ENCODE data around the gene QKI.

QKI gene

DNA sequence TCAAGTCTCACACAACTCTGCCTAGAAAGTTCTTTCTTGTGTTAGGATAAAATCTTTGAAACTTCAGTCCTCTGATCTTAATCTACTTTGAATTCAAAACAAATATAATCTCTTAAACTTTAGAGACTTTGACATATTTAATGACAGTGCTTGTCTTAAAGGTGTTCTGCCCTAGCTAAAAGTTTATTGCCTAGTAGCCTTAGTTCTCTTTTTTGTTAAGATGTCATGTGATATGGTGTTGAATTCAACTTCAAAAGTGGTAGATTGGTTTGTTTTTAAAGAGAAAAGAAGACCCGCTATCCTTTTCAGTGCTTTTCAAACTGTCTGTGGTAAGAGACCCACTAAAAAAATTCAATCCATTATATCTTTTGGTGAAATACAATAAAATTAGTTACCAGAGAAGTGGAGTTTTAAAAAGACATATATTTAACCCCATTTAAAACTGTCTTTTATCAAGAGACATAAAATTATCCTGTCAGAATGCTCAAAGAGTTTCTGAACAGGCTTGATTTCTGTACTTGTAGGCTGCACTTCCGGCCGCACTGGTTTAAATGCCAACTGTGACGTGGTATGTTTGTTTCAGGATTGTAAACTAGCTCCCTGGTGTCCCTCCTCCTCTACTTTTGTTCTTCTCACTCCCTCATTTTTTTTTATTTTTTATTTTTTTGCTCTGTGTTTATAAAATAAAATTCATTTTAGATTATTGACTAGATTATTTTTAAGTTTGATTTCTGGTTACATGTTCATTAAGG lies 76.5 kb downstream of the QKI start:
- FAIRE-seq, result no peak

GRCh38 chr6:163491737-163492300 lies 77.3 kb downstream of the QKI start:
- FAIRE-seq, result no peak

DNA sequence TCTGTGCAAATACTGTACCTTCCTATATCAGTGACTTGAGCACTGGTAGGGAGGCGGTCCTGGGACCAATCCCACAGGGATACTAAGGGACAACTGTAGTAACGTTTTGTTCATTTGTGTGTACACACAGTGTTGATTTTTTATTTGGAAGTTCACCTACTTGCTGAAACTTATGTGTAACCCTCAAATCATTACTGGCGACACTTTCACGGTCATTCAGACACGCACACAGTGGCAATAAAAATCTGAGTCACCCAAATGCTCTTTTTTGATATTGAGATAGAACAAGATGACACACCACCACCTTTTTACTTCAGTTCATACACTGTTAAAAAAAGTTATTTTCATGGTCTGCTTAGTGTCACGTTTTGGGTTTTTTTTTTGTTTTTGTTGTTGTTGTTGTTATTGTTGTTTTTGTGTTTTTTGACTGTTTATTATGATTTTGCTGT lies 79.8 kb downstream of the QKI start:
- FAIRE-seq, result no peak

DNA sequence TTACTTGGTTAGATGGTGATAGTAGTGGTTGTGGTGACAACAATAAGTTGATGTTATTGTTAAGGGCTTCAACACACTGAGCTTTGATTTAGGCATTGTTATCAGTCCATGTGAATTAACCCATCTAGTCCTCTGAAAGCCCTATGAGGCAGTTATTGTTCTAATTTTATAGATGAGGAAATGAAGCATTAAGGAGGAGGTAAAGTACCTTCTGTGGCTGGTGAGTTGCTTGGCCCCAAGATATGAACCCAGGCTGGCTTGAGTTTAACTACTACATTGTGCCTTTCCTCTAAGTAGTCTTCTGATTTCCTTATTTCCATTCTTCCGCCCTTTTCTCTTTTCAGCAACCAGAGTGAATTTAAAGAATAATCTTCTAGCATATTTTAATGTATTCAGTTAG lies 81.7 kb downstream of the QKI start:
- no peak for FAIRE-seq

GRCh38 chr6:163500105-163500504 lies 85.6 kb downstream of the QKI start:
- FAIRE-seq, result no peak

- no peak for FAIRE-seq
These were observed 86.5 kb downstream of the QKI start for GRCh38 chr6:163501026-163501425.

DNA sequence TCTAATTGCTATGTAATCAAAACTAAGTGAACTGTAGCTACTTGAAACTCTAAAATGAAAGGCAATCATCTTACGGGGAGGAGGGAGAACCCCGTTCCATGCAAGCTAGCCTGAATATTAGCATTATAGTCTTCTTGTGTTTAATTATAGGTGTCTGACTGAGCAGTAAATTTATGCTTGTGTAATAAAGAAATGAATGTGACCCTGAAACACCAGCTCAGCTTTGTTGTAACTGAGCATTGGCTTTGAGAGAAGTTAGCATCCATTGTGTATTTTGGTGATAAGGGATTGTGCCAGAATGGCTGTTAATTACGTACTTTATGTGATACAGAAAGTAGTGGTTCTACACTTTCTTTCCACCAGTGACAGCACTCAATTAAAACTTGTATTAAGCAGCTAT lies 86.9 kb downstream of the QKI start:
- no peak for FAIRE-seq

- no peak for FAIRE-seq
These were observed 90.6 kb downstream of the QKI start for GRCh38 chr6:163504984-163505640.

DNA sequence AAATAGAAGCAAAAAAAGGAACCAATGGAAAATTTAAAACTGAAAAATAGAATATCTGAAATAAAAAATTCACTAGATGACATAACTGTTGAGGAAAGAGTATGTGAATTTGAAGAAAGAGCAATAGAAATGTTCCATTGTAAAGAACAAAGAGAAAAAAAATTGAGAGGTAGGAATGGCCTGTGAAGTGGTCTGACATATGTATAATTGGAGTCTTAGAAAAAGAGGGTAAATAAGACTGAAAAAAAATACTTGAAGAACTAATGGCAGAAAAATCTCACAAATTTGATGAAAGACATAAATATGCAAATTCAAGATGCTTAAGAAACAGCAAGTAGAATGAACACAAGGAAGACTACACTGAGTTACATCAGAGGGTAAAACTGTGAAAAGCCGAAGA lies 93.4 kb downstream of the QKI start:
- no peak for FAIRE-seq

GRCh38 chr6:163513003-163513402 lies 98.5 kb downstream of the QKI start:
- no peak for FAIRE-seq

GRCh38 chr6:163513570-163514166 lies 99.2 kb downstream of the QKI start:
- FAIRE-seq, result no peak

- no peak for FAIRE-seq
These were observed 102.4 kb downstream of the QKI start for GRCh38 chr6:163516908-163517307.

DNA sequence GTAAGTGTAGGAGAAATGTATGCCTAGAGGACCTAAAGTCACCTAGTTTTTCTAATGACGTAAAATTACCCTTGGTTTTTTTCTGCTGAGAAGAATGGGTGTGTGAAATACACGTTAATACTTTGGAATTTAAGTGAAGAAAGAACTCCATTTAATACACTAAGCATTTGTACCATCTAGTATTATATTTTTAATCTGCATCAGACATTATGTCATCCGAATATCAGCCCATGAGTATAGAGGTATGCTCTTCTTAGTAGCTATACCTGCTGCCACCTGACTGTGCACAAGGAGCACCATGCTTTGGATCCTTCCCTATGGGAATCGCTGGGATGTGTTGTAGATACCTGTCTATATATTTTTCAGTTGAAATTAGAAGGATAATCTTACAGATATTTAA lies 106.4 kb downstream of the QKI start:
- no peak for FAIRE-seq

- FAIRE-seq, result no peak
These were observed 107.5 kb downstream of the QKI start for GRCh38 chr6:163522033-163522432.

GRCh38 chr6:163525926-163526325 lies 111.4 kb downstream of the QKI start:
- FAIRE-seq, result no peak

- no peak for FAIRE-seq
These were observed 111.8 kb downstream of the QKI start for GRCh38 chr6:163526346-163526745.

DNA sequence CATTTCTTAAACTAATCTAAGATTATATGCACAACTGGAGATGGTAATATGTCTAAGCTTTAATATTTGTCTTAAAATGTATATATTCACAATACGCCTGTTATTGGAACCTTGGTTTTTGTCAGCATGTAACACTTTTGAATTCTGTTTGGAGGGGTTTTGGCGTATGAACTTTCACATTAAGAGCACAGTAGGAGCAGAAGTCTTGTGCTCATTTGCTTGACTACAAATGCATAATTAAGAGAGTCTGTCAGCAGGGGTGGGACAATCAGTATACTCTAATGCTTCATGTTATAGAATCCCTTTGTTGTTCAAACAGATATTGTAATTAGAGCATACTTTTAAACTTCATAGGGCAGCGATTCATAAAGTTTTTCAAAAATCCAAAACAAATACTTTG lies 112.8 kb downstream of the QKI start:
- FAIRE-seq, result no peak

DNA sequence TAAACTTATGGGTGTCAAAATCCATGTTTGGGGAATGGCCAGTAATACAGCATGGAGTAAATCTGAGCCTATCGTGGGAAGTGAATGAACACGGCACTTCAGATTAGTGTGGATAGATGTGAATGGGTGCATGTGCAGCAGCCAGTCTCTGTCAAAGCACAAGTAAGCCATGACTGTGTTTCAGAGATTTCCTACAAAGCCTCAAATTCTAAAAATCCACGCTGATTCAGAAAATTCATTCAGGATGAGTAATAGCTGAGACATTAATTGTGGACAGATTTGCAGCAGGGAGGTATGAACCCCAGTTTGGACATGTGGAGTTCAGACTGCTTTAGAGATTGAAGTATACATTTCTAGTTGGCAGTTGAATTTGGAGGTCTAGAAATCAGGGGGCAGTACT lies 115.1 kb downstream of the QKI start:
- no peak for FAIRE-seq

- no peak for FAIRE-seq
These were observed 115.9 kb downstream of the QKI start for GRCh38 chr6:163530406-163530805.

- no peak for FAIRE-seq
These were observed 116.6 kb downstream of the QKI start for GRCh38 chr6:163531122-163531521.

DNA sequence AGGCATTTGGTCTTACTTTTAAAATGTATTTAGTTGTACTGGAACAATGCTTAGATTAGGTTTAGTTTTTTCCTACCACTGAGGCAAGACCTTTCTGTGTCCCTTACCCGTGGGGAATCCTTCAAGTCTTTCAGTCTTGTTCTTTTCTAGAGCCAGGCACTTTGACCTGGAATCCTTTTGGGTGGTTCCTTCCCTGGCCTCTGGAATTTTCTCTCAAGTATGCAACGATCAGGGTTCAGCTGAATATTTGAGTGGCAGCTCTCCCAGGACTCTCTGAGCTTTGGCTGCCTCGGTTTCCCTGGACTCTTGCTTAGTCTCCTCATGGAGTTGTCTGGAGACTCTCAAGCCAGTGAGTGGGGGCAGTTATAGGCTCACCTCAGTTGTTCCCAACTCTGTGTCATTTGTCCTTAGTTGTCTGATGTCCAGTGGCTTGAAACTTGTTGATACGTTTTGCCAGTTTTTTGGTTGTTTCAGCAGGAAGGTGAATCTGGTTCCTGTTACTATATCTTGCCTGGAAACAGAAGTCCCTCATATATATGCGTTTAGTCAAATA lies 118.1 kb downstream of the QKI start:
- no peak for FAIRE-seq

- FAIRE-seq, result no peak
These were observed 118.9 kb downstream of the QKI start for GRCh38 chr6:163533443-163533842.

DNA sequence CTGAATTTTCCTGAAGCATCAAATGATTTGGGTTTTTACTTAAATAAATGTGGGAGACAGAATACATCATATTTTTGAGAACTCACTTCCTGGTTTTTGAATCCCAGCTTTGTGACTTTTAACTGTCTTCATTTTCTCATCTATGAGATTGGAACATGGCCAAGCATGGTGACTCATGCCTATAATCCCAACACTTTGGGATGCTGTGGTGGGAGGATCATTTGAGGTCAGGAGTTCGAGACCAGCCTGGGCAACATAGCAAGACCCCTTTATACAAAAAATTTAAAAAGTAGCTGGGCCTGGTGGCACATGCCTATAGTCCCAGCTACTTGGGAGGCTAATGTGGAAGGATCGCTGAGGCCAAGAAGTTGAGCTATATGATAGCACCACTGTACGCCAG lies 122.3 kb downstream of the QKI start:
- no peak for FAIRE-seq

DNA sequence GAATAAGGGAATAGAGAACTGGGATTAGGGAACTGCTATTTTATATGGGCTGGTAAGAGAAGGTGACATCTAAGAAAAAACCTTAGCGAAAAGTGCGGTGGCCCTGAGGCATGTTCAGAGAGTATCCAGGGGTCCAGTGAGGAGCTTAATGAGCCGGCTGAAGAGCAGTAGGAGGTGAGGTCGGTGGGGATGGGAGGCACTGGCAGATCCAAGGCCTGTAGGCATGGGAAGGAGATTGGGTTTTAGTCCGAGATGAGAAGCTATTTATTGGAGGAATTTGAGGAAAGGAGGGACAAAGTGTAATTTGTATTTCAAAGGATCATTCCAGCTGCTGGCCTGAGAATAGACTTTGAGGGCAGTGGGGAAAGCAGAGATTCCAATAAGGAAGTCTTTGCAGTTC lies 123.8 kb downstream of the QKI start:
- FAIRE-seq, result no peak
